H9 (cell line): ENCODE data around the gene ZFPM1. TPM values are rescaled to one million over a fixed set of nuclear protein-coding genes. Genes with fewer than 3 reads are reported as not detected.

Experiments used
- DNase-seq: peaks from one replicate; pipeline ENCODE4 v3.0.0-alpha.2; 2017
- H2AFZ ChIP-seq: one replicate; pipeline ENCODE4 v1.6.1; 2013; ENCODE audit warnings: mild to moderate bottlenecking, low read length, control low read depth, moderate library complexity
- H2AK5ac ChIP-seq: 2 replicates; pipeline ENCODE4 v1.6.1; 2013; ENCODE audit warnings: low read length, control low read depth, mixed read lengths; ENCODE audit not compliant: insufficient read length
- H2BK120ac ChIP-seq: one replicate; pipeline ENCODE4 v1.6.1; 2013; ENCODE audit warnings: low read depth, mild to moderate bottlenecking, low read length, control low read depth, inconsistent platforms; ENCODE audit not compliant: poor library complexity, severe bottlenecking
- H2BK12ac ChIP-seq: 2 replicates; pipeline ENCODE4 v1.6.1; 2013; ENCODE audit warnings: low read length, control low read depth, mixed read lengths, low read depth; ENCODE audit not compliant: insufficient read length
- H2BK15ac ChIP-seq: 2 replicates; pipeline ENCODE4 v1.6.1; 2013; ENCODE audit warnings: low read depth, low read length, control low read depth
- H2BK20ac ChIP-seq: one replicate; pipeline ENCODE4 v1.6.1; 2013; ENCODE audit warnings: low read depth, mild to moderate bottlenecking, low read length, control low read depth, inconsistent platforms; ENCODE audit not compliant: poor library complexity, severe bottlenecking
- H2BK5ac ChIP-seq: 2 replicates; pipeline ENCODE4 v1.6.1; 2013; ENCODE audit warnings: low read length, control low read depth, mixed read lengths; ENCODE audit not compliant: insufficient read length
- H3K14ac ChIP-seq: 2 replicates; pipeline ENCODE4 v1.6.1; 2013; ENCODE audit warnings: low read length, control low read depth; ENCODE audit not compliant: insufficient read depth
- H3K18ac ChIP-seq: 2 replicates; pipeline ENCODE4 v1.6.1; 2013; ENCODE audit warnings: low read depth, mild to moderate bottlenecking, mixed read lengths, low read length, control low read depth; ENCODE audit not compliant: insufficient read length
- H3K23ac ChIP-seq: 2 replicates; pipeline ENCODE4 v1.6.1; 2013; ENCODE audit warnings: low read length, control low read depth, mixed read lengths, low read depth; ENCODE audit not compliant: insufficient read length
- H3K23me2 ChIP-seq: 2 replicates; pipeline ENCODE4 v1.6.1; 2013; ENCODE audit warnings: low read depth, mild to moderate bottlenecking, mixed read lengths, low read length, control low read depth; ENCODE audit not compliant: insufficient read length, poor library complexity, severe bottlenecking
- H3K27ac ChIP-seq: 2 replicates; pipeline ENCODE4 v1.5.1; 2013; ENCODE audit warnings: low read length, control low read depth, mixed read lengths, low read depth; ENCODE audit not compliant: insufficient read length
- H3K27me3 ChIP-seq: 2 replicates; pipeline ENCODE4 v1.6.1; 2013; ENCODE audit warnings: low read length, control low read depth, inconsistent platforms; ENCODE audit not compliant: insufficient read depth
- H3K4ac ChIP-seq: 2 replicates; pipeline ENCODE4 v1.6.1; 2013; ENCODE audit warnings: low read depth, mild to moderate bottlenecking, control low read depth, inconsistent platforms, low read length, moderate library complexity
- H3K4me1 ChIP-seq: 2 replicates; pipeline ENCODE4 v1.6.1; 2013; ENCODE audit warnings: low read length, control low read depth, inconsistent platforms; ENCODE audit not compliant: insufficient read depth
- H3K4me2 ChIP-seq: 2 replicates; pipeline ENCODE4 v1.6.1; 2013; ENCODE audit warnings: low read length, control low read depth, mixed read lengths; ENCODE audit not compliant: insufficient read length, insufficient read depth
- H3K56ac ChIP-seq: 2 replicates; pipeline ENCODE4 v1.6.1; 2013; ENCODE audit warnings: low read depth, mild to moderate bottlenecking, mixed read lengths, low read length, control low read depth; ENCODE audit not compliant: insufficient read length
- H3K79me1 ChIP-seq: 2 replicates; pipeline ENCODE4 v1.6.1; 2013; ENCODE audit warnings: low read depth, mild to moderate bottlenecking, moderate library complexity, low read length, control low read depth, inconsistent platforms; ENCODE audit not compliant: insufficient read depth, poor library complexity, severe bottlenecking
- H3K79me2 ChIP-seq: 2 replicates; pipeline ENCODE4 v1.6.1; 2013; ENCODE audit warnings: low read length, control low read depth, inconsistent platforms; ENCODE audit not compliant: insufficient read depth
- H3K9ac ChIP-seq: 2 replicates; pipeline ENCODE4 v1.6.1; 2013; ENCODE audit warnings: low read length, control low read depth, mixed read lengths; ENCODE audit not compliant: insufficient read length; ENCODE audit errors: extremely low read depth
- H3K9me3 ChIP-seq: one replicate; pipeline ENCODE4 v1.6.1; 2013; ENCODE audit warnings: low read depth, low read length, inconsistent platforms; ENCODE audit not compliant: control insufficient read depth
- H3T11ph ChIP-seq: one replicate; pipeline ENCODE4 v1.6.1; 2013; ENCODE audit warnings: mild to moderate bottlenecking, low read length, control low read depth, inconsistent platforms
- H4K20me1 ChIP-seq: one replicate; pipeline ENCODE4 v1.6.1; 2013; ENCODE audit not compliant: control insufficient read depth, insufficient read length, insufficient read depth
- H4K5ac ChIP-seq: 2 replicates; pipeline ENCODE4 v1.6.1; 2013; ENCODE audit warnings: low read depth, mild to moderate bottlenecking, mixed read lengths, low read length, control low read depth; ENCODE audit not compliant: insufficient read length
- H4K8ac ChIP-seq: replicated peaks from 2 replicates; pipeline ENCODE4 v1.6.1; 2013; ENCODE audit warnings: low read length, control low read depth, mixed read lengths, low read depth; ENCODE audit not compliant: insufficient read length
- H4K91ac ChIP-seq: 2 replicates; pipeline ENCODE4 v1.6.1; 2013; ENCODE audit warnings: low read depth, mild to moderate bottlenecking, moderate library complexity, mixed read lengths, low read length, control low read depth; ENCODE audit not compliant: insufficient read length
- H3K27ac Mint-ChIP-seq, 3 experiments: 2 replicates in 2 of 3; 3 replicates in 1 of 3; pipeline ENCODE4 v1.8.0; 2020 to 2021; ENCODE audit warnings: mixed read lengths in 3 of 3, mild to moderate bottlenecking in 1 of 3, moderate library complexity in 1 of 3
- H3K27me3 Mint-ChIP-seq: 2 replicates; pipeline ENCODE4 v1.8.0; 2021; ENCODE audit warnings: low read depth, mild to moderate bottlenecking, moderate library complexity, mixed read lengths
- H3K36me3 Mint-ChIP-seq, 3 experiments: 2 replicates in 2 of 3; 3 replicates in 1 of 3; pipeline ENCODE4 v1.8.0; 2020 to 2021; ENCODE audit warnings: low read depth in 3 of 3, mixed read lengths in 3 of 3; ENCODE audit not compliant: insufficient read depth in 1 of 3
- H3K4me1 Mint-ChIP-seq, 2 experiments: 2 replicates each; pipeline ENCODE4 v1.8.0; 2020; ENCODE audit warnings: mixed read lengths in 2 of 2
- H3K4me3 Mint-ChIP-seq, 2 experiments: 2 replicates in 1 of 2; 3 replicates in 1 of 2; pipeline ENCODE4 v1.8.0; 2020 to 2021; ENCODE audit warnings: mild to moderate bottlenecking in 2 of 2, mixed read lengths in 2 of 2, moderate library complexity in 1 of 2
- H3K9me3 Mint-ChIP-seq, 2 experiments: 2 replicates in 1 of 2; 3 replicates in 1 of 2; pipeline ENCODE4 v1.8.0; 2020; ENCODE audit warnings: mild to moderate bottlenecking in 2 of 2, mixed read lengths in 2 of 2, moderate library complexity in 1 of 2
- WGBS: extraction: QIAGEN DNeasy Blood & Tissue Kit; methylation state at CpG from one replicate; pipeline ENCODE4 v1.1.7; 2013; ENCODE audit warnings: missing lambda C conversion rate, low lambda C conversion rate, mixed read lengths; ENCODE audit not compliant: insufficient read length; ENCODE audit errors: extremely low coverage; 5-methylcytosine and 5-hydroxymethylcytosine counted together
- total RNA-seq: library from RNA; stranded (reverse); gene quantifications from 2 replicates; pipeline ENCODE4 v1.2.1, GENCODE V29; 2021
- TF ChIP-seq, protein P1 (sequence below): fragments of 200-600 bp; sonication (generic); conservative IDR thresholded peaks from 3 replicates; pipeline ENCODE4 v1.8.0; 2021; ENCODE audit warnings: antibody characterized with exemption, mild to moderate bottlenecking

ZFPM1 gene
- total RNA-seq, 1 experiment from 2014 or later, result 3.6 TPM

GRCh38 chr16:88468275-88469129 is 15.4 kb downstream of the ZFPM1 start:
- Histone ChIP-seq H3K79me1 (no peaks in the 10 kb centered on the region), H3K27ac (no peak overlapping the region), H2BK20ac (no peak overlapping the region), H3K18ac (no peak overlapping the region), H2BK12ac (no peak overlapping the region), H2BK5ac (no peak overlapping the region), H3K9me3 (no peaks in the 10 kb centered on the region), H4K5ac (no peak overlapping the region), H3K4me2 (no peak overlapping the region), H4K91ac (no peak overlapping the region), H4K20me1 (no peaks in the 10 kb centered on the region), H3K23ac (no peak overlapping the region), H2AK5ac (no peak overlapping the region), H3K27me3 (no peaks in the 10 kb centered on the region), H3T11ph (no peak overlapping the region), H3K4ac (no peak overlapping the region), H2BK15ac (no peak overlapping the region), H3K14ac (no peak overlapping the region), H3K79me2 (no peaks in the 10 kb centered on the region), H4K8ac (no peak overlapping the region), H3K9ac (no peak overlapping the region), H3K4me1 (no peaks in the 10 kb centered on the region), H2BK120ac (no peak overlapping the region), H3K56ac (no peak overlapping the region), H2AFZ (no peak overlapping the region), H3K23me2 (no peaks in the 10 kb centered on the region)
- Mint-ChIP-seq H3K9me3 (no peaks in the 10 kb centered on the region), H3K4me1 (peaks cover 4 to 20% of the 10 kb centered on the region in 2 experiments), H3K36me3 (no peaks in the 10 kb centered on the region), H3K4me3 (peak overlapping the region in 1 of 2 experiments; percentile 46; a peak in 1 of 5 replicates), H3K27ac (no peak overlapping the region), H3K27me3 (peaks cover 4% of the 10 kb centered on the region)
- TF ChIP-seq, protein P1, sequence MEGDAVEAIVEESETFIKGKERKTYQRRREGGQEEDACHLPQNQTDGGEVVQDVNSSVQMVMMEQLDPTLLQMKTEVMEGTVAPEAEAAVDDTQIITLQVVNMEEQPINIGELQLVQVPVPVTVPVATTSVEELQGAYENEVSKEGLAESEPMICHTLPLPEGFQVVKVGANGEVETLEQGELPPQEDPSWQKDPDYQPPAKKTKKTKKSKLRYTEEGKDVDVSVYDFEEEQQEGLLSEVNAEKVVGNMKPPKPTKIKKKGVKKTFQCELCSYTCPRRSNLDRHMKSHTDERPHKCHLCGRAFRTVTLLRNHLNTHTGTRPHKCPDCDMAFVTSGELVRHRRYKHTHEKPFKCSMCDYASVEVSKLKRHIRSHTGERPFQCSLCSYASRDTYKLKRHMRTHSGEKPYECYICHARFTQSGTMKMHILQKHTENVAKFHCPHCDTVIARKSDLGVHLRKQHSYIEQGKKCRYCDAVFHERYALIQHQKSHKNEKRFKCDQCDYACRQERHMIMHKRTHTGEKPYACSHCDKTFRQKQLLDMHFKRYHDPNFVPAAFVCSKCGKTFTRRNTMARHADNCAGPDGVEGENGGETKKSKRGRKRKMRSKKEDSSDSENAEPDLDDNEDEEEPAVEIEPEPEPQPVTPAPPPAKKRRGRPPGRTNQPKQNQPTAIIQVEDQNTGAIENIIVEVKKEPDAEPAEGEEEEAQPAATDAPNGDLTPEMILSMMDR, result no peak
- DNase-seq, result peak; percentile 96
- WGBS, result no CpG with 5 or more reads among the region's 20 CpGs
